Activated T-helper 1 cell treated with anti-CD3 and anti-CD28 coated beads, Interleukin-2, amount 50 U/mL, for 16 hours (primary cell): ENCODE results near the gene BIRC5.
"Not testable (repeated sequence)": the region's sequence is repeated elsewhere in the genome, so short reads cannot be mapped to it uniquely, and the experiment has no call there.

ENCODE experiments used
- DNase-seq, 2 donors: peaks; one replicate each; pipeline ENCODE4 v3.0.0-alpha.2; 2020; ENCODE audit warnings: low read depth in 1 of 2, low spot score in 1 of 2

The BIRC5 gene

GRCh38 chr17:78224231-78225087, 10.4 kb downstream of the BIRC5 start:
- no peak for DNase-seq

GRCh38 chr17:78225088-78225865, 11.2 kb downstream of the BIRC5 start:
- no peak for DNase-seq

DNA sequence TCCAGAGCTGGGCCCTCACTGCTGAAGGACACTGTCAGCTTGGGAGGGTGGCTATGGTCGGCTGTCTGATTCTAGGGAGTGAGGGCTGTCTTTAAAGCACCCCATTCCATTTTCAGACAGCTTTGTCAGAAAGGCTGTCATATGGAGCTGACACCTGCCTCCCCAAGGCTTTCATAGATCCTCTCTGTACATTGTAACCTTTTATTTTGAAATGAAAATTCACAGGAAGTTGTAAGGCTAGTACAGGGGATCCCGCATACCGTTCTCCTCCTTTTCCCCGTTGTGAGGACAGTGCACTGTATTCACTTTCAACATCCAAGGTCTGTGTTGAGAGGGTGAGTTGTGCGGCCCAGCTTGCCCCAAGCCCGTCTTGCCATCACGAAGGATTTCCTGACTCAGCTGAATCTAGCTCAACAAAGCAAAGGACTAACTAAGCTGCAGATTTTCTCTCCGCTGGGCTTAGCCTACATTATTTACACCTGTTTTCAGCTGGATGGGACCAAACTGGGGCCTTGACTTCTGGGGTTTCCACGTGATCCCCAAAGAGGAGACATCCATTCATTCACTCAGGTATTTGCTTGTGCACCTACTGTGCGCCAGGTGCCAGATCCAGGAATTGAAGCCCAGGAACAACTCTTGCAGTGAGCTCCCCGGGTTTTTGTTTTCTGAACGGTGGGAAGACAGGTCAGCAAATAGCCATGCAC, 12.2 kb downstream of the BIRC5 start:
- no peak for DNase-seq

DNA sequence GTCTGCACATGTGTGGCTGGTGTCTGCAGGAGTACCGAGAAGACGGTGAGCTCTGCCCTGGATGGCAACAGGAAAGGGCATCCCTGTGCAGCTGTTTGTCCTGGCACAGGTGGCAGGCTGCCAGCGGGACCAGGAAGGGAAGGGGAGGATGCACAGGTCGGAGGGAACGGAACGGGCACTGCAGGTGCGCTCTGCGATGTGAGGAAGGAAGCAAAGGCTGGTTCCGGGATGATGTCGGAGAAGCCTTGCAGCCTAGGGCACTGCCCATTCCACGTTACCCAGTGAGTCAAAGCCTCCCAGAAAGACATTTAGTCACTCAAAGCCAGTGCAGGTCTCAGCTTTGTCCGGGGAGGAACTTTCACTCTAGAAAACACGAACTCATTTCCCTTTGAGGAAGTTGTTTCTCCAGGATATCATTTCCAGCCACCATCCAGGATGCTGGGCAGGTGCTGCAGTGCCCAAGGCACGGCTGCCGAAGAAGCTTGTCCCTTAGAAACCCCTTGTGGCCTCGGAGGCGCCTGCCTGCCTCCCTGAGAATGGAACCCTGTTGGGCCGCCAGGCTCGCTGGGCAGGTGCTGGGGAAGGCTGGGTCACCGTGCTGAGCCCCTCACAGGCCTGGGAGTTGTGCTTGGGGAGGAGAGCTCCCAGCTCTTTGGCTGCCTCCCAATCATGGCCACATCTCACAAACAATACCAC, 12.9 kb downstream of the BIRC5 start:
- no peak for DNase-seq

- no peak for DNase-seq
Observed at GRCh38 chr17:78227455-78227916, 13.4 kb downstream of the BIRC5 start.

DNA sequence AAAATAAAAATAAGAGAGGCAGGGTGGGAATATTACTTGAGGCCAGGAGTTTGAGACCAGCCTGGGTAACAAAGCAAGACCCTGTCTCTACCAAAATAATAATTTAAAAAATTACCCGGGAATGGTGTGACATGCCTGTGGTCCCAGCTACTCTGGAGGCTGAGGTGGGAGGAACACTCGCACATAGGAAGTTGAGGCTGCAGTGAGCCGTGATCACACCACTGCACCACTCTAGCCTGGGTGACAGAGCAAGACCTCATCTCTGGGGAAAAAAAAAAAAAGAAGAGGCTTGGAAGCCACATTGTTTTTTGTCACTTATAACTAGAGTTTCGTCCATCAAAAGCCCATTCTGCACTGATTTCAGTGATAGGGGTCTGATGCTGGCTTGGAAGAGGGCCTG, 14.1 kb downstream of the BIRC5 start:
- no peak for DNase-seq

GRCh38 chr17:78230252-78230962, 16.4 kb downstream of the BIRC5 start:
- no peak for DNase-seq

GRCh38 chr17:78230996-78231935, 17.2 kb downstream of the BIRC5 start, which contains the start of gene TMEM235:
TSS of gene TMEM235 (plus strand) at chr17:78231631. CDS start at chr17:78232024, 393 bp downstream.
- no peak for DNase-seq

- no peak for DNase-seq
Observed at GRCh38 chr17:78231991-78232858, 18.2 kb downstream of the BIRC5 start.

GRCh38 chr17:78232859-78233173, 18.8 kb downstream of the BIRC5 start:
- no peak for DNase-seq

- DNase-seq = no peak
Observed at GRCh38 chr17:78233678-78234077, 19.6 kb downstream of the BIRC5 start.

GRCh38 chr17:78234261-78234865, 20.3 kb downstream of the BIRC5 start:
- no peak for DNase-seq

DNA sequence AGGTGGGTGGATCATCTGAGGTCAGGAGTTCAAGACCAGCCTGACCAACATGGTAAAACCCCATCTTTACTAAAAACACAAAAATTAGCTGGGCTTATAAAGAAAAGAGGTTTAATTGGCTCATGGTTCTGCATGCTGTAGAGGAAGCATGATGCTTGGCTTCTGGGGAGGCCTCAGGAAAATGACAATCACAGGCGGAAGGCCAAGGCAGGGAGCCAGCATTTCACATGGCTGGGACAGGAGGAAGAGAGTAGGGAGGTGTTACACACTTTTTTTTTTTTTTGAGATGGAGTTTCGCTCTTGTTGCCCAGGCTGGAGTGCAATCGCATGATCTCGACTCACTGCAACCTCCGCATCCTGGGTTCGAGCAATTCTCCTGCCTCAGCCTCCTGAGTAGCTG, 21.0 kb downstream of the BIRC5 start:
- DNase-seq = not testable (repeated sequence)

DNA sequence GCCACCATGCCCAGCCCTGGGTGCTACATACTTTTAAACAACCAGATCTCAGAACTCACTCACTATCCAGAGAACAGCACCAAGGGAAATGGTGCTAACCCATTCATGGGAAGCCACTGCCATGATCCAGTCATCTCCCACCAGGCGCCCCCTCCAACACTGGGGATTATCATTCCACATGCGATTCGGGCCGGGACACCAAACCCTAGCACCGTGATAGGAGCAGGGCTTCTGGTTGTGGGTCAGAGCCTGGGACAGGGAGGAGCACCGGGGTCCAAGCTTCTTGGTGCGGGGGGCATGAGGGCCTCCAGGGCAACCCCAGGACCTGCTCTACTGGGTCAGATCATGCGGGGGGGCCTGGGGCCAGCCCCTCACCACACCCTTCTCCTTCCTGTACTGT, 21.8 kb downstream of the BIRC5 start:
- no peak for DNase-seq

DNA sequence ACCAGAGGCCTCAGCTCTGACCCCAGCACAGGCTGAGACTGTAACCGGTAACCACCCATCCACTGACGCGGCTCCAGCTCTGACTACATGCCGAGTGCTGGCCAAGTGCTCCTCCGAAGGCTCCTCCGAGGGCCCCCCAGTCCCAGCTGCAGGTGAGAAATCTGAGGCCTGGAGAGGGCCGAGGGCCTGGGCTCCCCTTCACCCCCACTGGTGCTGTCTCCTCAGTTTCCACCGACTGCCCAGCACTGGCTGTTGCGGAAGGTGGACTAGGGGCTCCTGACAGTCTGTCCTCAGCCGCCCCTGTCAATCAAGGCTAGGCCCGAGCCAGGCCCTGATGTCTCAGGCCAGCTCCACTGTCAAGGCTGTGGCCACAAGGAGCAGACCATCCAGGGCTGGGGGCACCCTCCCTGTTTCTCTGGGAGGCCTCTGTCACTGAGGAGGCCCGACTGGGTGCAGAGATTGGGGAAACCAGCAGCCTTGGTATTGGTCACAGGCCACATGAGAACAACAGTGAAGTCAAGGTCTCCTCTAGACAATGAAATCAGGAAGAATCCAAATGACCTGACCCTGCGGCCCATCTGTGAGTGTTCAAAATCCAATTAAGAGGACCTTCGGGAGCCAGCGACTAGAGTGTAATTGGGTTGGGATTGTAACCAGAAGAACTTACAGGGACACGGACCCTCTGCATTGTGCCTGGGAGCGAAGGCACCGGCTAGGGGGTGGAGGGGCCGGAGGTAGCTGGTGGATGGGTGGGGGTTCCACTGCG, 22.5 kb downstream of the BIRC5 start:
- no peak for DNase-seq

DNA sequence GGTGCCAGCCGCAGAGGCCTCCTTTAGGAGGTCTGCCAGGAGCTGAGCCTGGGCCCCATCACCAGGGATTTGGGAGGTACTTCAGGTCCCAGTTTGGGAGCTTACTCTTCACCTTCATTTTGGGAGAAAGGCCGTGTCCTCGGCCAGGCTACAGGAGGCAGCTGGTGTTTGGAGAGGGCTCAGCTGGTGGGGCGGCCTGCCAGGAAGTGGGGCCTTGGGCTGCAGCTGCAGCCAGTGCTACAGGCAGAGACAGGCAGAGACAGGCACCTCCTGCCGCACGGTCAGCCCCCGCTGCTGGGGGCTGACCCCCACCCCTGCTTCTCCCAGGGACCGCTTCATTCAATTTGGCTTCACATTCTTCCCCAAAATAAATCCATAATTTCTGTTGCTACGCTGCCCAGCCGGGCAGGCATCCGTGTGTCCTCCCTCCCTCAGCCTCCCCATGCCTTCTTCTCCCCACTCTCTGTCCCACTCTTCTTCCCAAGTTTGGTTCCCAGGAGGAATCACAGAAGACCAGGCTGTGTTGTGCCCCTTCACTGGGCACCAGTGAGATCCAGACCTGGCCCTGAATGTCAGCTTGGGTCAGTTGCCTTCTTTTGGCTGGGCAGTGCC, 23.5 kb downstream of the BIRC5 start:
- DNase-seq = no peak
